Right lobe of liver (tissue), 4 donors: ENCODE results near the gene LRRC56.

Experiments used
- CTCF ChIP-seq, 4 donors: fragments of 200-600 bp in 3 of 4; fragments of 450-650 bp in 1 of 4; IDR thresholded peaks; one replicate each; pipeline versions ENCODE4 v1.5.1 to v1.8.0; 2016 to 2022; ENCODE audit warnings: antibody characterized with exemption in 4 of 4, mild to moderate bottlenecking in 2 of 4
- POLR2A ChIP-seq: fragments of 450-650 bp; IDR thresholded peaks from one replicate; pipeline ENCODE4 v1.6.1; 2017; ENCODE audit warnings: antibody characterized with exemption, mild to moderate bottlenecking
- donor health status: DM: no; HTN: no; CAD: no.
- donor health status: DM: no; HTN: no; CAD: no.
- donor health status: DM: no; HTN: yes; CAD: no.

- TF ChIP-seq CTCF (IDR thresholded peaks at IDR 0.05): no peak
- TF ChIP-seq POLR2A: no peak
These were observed 3.5 kb upstream of the LRRC56 start for GRCh38 chr11:533586-534395.
